Spleen (tissue), 7 donors: Measurements from ENCODE around the gene CHST8.

Experiments used
- POLR2A ChIP-seq, 3 donors: fragments of 450-650 bp; IDR thresholded peaks; one replicate each; pipeline ENCODE4 v1.5.1; 2017; ENCODE audit warnings: antibody characterized with exemption in 3 of 3, mild to moderate bottlenecking in 1 of 3
- TF ChIP-seq, protein P1 (sequence below), 11 experiments: fragments of 200-600 bp in 7 of 11; fragments of 450-650 bp in 4 of 11; sonication (generic) in 4 of 11; IDR thresholded peaks in 8 of 11; conservative IDR thresholded peaks in 3 of 11; 1 replicate in 7 of 11; 2 replicates in 4 of 11; pipeline versions ENCODE4 v1.4.0 to v1.8.0; 2016 to 2021; ENCODE audit warnings: antibody characterized with exemption in 11 of 11, inconsistent platforms in 4 of 11, mild to moderate bottlenecking in 1 of 11
- donor health status: DM: no; HTN: no; CAD: no; lungs with moderate emphysema.
- donor health status: DM: no; HTN: no; CAD: no.
- donor health status: DM: no; HTN: no; CAD: no.

DNA sequence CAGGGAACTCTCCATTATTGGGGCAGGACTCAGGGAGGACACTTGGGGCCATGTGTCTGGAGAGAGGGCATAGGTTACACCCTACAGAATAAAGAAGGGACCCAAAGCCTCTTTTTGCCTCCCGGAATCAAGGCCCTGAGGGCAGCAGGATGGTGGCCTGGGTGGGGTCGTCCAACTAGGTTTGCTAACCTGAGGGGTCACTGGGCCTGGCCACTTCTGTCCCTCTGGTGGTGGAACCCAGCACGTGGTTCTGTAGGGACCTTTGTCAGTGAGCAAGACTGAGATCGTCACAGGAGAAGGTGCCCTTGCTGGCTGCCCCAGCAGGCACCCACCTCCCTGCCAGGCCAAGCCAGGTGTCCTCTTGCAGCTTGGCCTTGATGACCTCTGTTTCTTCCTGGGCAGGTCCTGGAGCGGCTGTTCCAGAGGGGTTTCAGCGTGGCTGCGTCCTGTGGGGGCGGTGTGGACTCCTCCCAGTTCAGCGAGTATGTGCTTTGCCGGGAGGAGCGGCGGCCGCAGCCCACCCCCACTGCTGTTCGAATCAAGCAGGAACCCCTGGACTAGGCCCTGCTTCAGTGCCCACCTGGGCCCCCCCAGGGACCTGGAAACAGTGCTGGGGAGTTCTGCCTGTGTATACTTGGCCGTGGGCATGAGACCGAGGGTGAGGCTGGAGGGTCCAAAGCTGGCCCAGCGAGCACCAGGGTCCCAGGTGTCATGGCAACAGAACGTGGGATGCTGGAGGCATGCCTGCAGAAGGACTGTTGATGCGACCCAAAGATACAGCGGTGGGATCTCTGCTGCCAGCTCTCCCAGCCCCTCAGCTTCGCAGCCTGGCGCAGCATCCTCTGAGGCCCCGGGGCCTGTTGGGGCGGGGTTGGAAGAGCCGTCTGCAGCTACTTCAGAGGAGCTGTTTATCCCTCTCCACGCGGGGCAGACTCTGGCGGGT, 190.9 kb downstream of the CHST8 start:
- TF ChIP-seq, protein P1, sequence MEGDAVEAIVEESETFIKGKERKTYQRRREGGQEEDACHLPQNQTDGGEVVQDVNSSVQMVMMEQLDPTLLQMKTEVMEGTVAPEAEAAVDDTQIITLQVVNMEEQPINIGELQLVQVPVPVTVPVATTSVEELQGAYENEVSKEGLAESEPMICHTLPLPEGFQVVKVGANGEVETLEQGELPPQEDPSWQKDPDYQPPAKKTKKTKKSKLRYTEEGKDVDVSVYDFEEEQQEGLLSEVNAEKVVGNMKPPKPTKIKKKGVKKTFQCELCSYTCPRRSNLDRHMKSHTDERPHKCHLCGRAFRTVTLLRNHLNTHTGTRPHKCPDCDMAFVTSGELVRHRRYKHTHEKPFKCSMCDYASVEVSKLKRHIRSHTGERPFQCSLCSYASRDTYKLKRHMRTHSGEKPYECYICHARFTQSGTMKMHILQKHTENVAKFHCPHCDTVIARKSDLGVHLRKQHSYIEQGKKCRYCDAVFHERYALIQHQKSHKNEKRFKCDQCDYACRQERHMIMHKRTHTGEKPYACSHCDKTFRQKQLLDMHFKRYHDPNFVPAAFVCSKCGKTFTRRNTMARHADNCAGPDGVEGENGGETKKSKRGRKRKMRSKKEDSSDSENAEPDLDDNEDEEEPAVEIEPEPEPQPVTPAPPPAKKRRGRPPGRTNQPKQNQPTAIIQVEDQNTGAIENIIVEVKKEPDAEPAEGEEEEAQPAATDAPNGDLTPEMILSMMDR (IDR thresholded peaks at IDR 0.05 in 8 of 11, conservative IDR thresholded peaks at IDR 0.05 in 3 of 11), result no peak
- no peak for TF ChIP-seq POLR2A (IDR thresholded peaks at IDR 0.05)
